T-cell (primary cell): ENCODE data around the gene EFCAB14. TPM values are rescaled to one million over a fixed set of nuclear protein-coding genes. Genes with fewer than 3 reads are reported as not detected.
"Not testable (repeated sequence)": the region's sequence is repeated elsewhere in the genome, so short reads cannot be mapped to it uniquely, and the experiment has no call there.

Source experiments
- ATAC-seq, 4 experiments: fragments of 200-7000 bp in 3 of 4; fragments of 150-1000 bp in 1 of 4; cut with Tn5 transposase; replicated peaks in 1 of 4; 1 replicate in 3 of 4; 2 replicates in 1 of 4; pipeline ENCODE4 v1.10.0; 2021; ENCODE audit warnings: moderate library complexity in 3 of 4, mild to moderate bottlenecking in 2 of 4, moderate number of reproducible peaks in 1 of 4
- CTCF ChIA-PET, 2 donors: fragments of 300-600 bp; sonication (Branson Sonifier 250); formaldehyde crosslinking; loops; one replicate each; lab custom pipeline; 2022; ENCODE audit warnings: antibody characterized with exemption in 2 of 2; lab: Charles Lee
- POLR2A ChIA-PET, 2 donors: fragments of 300-600 bp; sonication (Branson Sonifier 250); formaldehyde crosslinking; loops; one replicate each; lab custom pipeline; 2022; ENCODE audit warnings: antibody characterized with exemption in 2 of 2; lab: Charles Lee
- DNase-seq, 35 experiments: peaks; one replicate each; pipeline versions ENCODE4 v3.0.0 to v3.0.0-alpha.2; 2013 to 2023
- H3K27ac ChIP-seq: one replicate; pipeline ENCODE4 v1.5.1; 2013; ENCODE audit warnings: low read length
- H3K27me3 ChIP-seq, 2 experiments: replicated peaks in 1 of 2; 1 replicate in 1 of 2; 2 replicates in 1 of 2; pipeline versions ENCODE4 v1.6.1 to v1.7.0; 2013; ENCODE audit warnings: low read length in 1 of 2, mixed read lengths in 1 of 2; ENCODE audit not compliant: control insufficient read depth in 2 of 2, insufficient read depth in 2 of 2; ENCODE audit errors: extremely low read depth in 1 of 2
- H3K36me3 ChIP-seq, 2 donors: 1 replicate in 1 of 2; 2 replicates in 1 of 2; pipeline versions ENCODE4 v1.6.1 to v1.7.0; 2013; ENCODE audit warnings: low read length in 1 of 2; ENCODE audit not compliant: control insufficient read depth in 2 of 2, insufficient read depth in 1 of 2; ENCODE audit errors: extremely low read depth in 1 of 2
- H3K4me1 ChIP-seq, 2 experiments: 1 replicate in 1 of 2; 2 replicates in 1 of 2; pipeline versions ENCODE4 v1.6.1 to v1.7.0; 2013; ENCODE audit warnings: low read length in 2 of 2, mixed read lengths in 1 of 2; ENCODE audit not compliant: insufficient read depth in 2 of 2, control insufficient read depth in 1 of 2; ENCODE audit errors: extremely low read depth in 1 of 2
- H3K4me3 ChIP-seq, 2 donors: 1 replicate in 1 of 2; 2 replicates in 1 of 2; pipeline versions ENCODE4 v1.5.1 to v1.7.0; 2013; ENCODE audit warnings: mild to moderate bottlenecking in 2 of 2, low read length in 1 of 2, moderate library complexity in 1 of 2; ENCODE audit not compliant: control insufficient read depth in 1 of 2; ENCODE audit errors: extremely low read depth in 1 of 2
- H3K9me3 ChIP-seq: 2 replicates; pipeline ENCODE4 v1.7.0; 2013
- H3K27ac Mint-ChIP-seq, 2 donors: one replicate each; pipeline ENCODE4 v1.8.0; 2020 to 2021; ENCODE audit warnings: mild to moderate bottlenecking in 2 of 2, mixed read lengths in 2 of 2
- H3K27me3 Mint-ChIP-seq, 2 donors: one replicate each; pipeline ENCODE4 v1.8.0; 2021 to 2022; ENCODE audit warnings: mixed read lengths in 2 of 2
- H3K36me3 Mint-ChIP-seq: one replicate; pipeline ENCODE4 v1.8.0; 2021; ENCODE audit warnings: mixed read lengths
- H3K4me1 Mint-ChIP-seq, 3 donors: one replicate each; pipeline ENCODE4 v1.8.0; 2020 to 2022; ENCODE audit warnings: mixed read lengths in 3 of 3, mild to moderate bottlenecking in 1 of 3
- H3K4me3 Mint-ChIP-seq, 3 donors: one replicate each; pipeline ENCODE4 v1.8.0; 2020 to 2022; ENCODE audit warnings: mild to moderate bottlenecking in 3 of 3, mixed read lengths in 3 of 3, moderate library complexity in 3 of 3
- H3K9me3 Mint-ChIP-seq, 3 donors: one replicate each; pipeline ENCODE4 v1.8.0; 2020 to 2022; ENCODE audit warnings: mixed read lengths in 3 of 3
- WGBS: methylation state at CpG from one replicate; pipeline ENCODE4 v1.1.5; 2013; ENCODE audit warnings: missing lambda C conversion rate; ENCODE audit not compliant: insufficient coverage; 5-methylcytosine and 5-hydroxymethylcytosine counted together
- total RNA-seq, 35 experiments: library from RNA in 6 of 35; stranded (reverse) in 6 of 35; fragments of 120-200 nt in 1 of 35; gene quantifications; one replicate each; pipeline versions ENCODE4 v1.2.1 to v1.2.4 and lab custom pipeline; 2013 to 2026

The EFCAB14 gene
- total RNA-seq, 5 donors from 2014 or later (not counting 1 experiment from before 2014, with no cell fraction given) = 78.0 to 90.2 (median 82.5) TPM

DNA sequence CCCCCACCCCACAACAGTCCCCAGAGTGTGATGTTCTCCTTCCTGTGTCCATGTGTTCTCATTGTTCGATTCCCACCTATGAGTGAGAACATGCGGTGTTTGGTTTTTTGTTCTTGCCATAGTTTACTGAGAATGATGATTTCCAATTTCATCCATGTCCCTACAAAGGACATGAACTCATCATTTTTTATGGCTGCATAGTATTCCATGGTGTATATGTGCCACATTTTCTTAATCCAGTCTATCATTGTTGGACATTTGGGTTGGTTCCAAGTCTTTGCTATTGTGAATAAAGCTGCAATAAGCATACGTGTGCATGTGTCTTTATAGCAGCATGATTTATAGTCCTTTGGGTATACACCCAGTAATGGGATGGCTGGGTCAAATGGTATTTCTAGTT, 67.8 kb downstream of the EFCAB14 start:
- H3K27me3 Mint-ChIP-seq, H3K4me1 ChIP-seq, H3K27me3 ChIP-seq, H3K9me3 ChIP-seq, H3K27ac Mint-ChIP-seq, POLR2A ChIA-PET, H3K4me3 ChIP-seq, H3K4me3 Mint-ChIP-seq, H3K4me1 Mint-ChIP-seq, H3K27ac ChIP-seq, DNase-seq, ATAC-seq: not testable (repeated sequence)
- peaks cover 2 to 59% of the 10 kb centered on the region in 2 donors for H3K36me3 ChIP-seq
- Mint-ChIP-seq H3K9me3 (peaks cover 2 to 10% (median 5%) of the 10 kb centered on the region in 3 donors), H3K36me3 (peaks cover 71% of the 10 kb centered on the region)
- CTCF ChIA-PET = interaction anchor here in 1 of 2 donors (0.7 kb wide), 1 partner anchor 106 kb away, joined by 6 read pairs; no protein-coding TSS in a partner anchor
- WGBS = no CpG with 5 or more reads among the region's 3 CpGs

DNA sequence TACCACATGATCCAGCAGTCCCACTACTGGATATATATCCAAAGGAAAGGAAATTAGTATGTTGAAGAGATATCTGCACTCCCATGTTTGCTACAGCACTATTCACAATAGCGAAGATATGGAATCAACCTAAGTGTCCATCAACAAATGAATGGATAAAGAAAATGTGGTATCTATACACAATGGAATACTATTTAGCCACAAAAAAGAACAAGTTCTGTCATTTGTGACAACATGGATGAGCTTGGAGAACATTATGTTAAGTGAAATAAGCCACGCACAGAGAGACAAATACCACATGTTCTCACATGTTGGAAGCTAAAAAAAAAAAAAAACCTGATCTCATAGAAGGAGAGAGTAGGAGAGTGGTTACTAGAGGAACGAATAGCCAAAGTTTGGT, 68.4 kb downstream of the EFCAB14 start:
- no CpG with 5 or more reads among the region's 3 CpGs for WGBS
- no peaks in the 10 kb centered on the region for H3K27me3 ChIP-seq
- no peak overlapping the region for H3K27ac ChIP-seq
- H3K4me1 ChIP-seq = no peaks in the 10 kb centered on the region
- CTCF ChIA-PET = interaction anchor here in 1 of 2 donors (0.6 to 0.7 kb wide), 2 partner anchors 45 to 105 kb away, joined by 3 to 6 read pairs; no protein-coding TSS in a partner anchor
- Mint-ChIP-seq H3K4me1 (no peaks in the 10 kb centered on the region), H3K27ac (no peak overlapping the region), H3K27me3 (no peaks in the 10 kb centered on the region), H3K36me3 (peaks cover 65% of the 10 kb centered on the region), H3K9me3 (peaks cover 2 to 10% (median 5%) of the 10 kb centered on the region in 3 donors), H3K4me3 (no peak overlapping the region)
- peaks cover 4% of the 10 kb centered on the region for H3K9me3 ChIP-seq
- peaks cover 0 to 53% of the 10 kb centered on the region in 2 donors for H3K36me3 ChIP-seq
- POLR2A ChIA-PET = no interaction called here
- ATAC-seq (no peak), DNase-seq (no peak)
- no peak overlapping the region for H3K4me3 ChIP-seq

DNA sequence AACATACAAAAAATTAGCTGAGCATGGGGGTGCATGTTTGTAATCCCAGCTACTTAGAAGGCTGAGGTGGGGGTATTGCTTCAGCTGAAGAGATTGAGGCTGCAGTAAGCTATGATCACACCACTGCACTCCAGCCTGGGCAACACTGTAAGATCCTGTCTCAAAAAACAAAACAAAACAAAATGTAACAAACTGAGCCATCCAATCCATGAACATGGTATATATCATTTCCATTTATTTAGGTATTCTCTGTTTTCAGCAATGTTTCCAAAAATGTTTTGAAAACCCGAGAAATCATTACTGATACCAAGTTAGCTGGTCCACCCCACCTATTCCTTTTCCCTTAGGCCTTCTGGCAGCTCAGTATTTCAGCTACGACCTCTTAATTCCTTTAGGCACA, 69.2 kb downstream of the EFCAB14 start:
- ATAC-seq (no peak), DNase-seq (no peak)
- Mint-ChIP-seq H3K27me3 (no peaks in the 10 kb centered on the region), H3K4me1 (no peaks in the 10 kb centered on the region), H3K4me3 (no peak overlapping the region), H3K27ac (no peak overlapping the region), H3K9me3 (peaks cover 0 to 6% (median 5%) of the 10 kb centered on the region in 3 donors), H3K36me3 (peaks cover 62% of the 10 kb centered on the region)
- Histone ChIP-seq H3K4me3 (no peak overlapping the region), H3K9me3 (peaks cover under 1% of the 10 kb centered on the region), H3K27me3 (no peaks in the 10 kb centered on the region), H3K4me1 (no peaks in the 10 kb centered on the region), H3K27ac (no peak overlapping the region), H3K36me3 (peaks cover 0 to 49% of the 10 kb centered on the region in 2 donors)
- CTCF ChIA-PET = interaction anchor here in 1 of 2 donors (0.7 kb wide), 1 partner anchor 25 kb away, joined by 4 read pairs; no protein-coding TSS in a partner anchor
- WGBS = 100% methylated on average over 2 of the region's 2 CpGs
- POLR2A ChIA-PET = no interaction called here

DNA sequence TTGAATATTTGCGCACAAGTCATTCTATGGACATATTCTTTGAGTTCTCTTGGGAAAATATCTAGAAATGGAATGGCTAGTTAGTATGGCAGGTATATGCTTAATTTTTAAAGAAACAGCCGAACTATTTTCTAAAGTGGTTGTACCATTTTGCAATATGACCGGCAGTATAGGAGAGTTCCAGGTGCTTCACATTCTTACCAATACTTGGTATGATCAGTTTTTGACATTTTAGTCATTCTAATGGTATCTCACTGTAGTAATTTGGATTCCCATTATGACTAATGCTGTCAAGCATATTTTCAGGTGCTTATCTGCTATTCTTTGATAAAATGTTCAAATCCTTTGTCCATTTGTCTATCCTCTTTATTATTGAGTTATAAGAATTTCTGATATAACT, 71.3 kb downstream of the EFCAB14 start:
- no CpG with 5 or more reads among the region's 3 CpGs for WGBS
- ChIA-PET POLR2A (no interaction called here), CTCF (interaction anchor here in 1 of 2 donors (0.7 kb wide), 1 partner anchor 16 kb away, joined by 3 read pairs; no protein-coding TSS in a partner anchor)
- no peak overlapping the region for H3K4me3 ChIP-seq
- Mint-ChIP-seq H3K4me1 (no peaks in the 10 kb centered on the region), H3K27ac (no peak overlapping the region), H3K4me3 (no peak overlapping the region), H3K36me3 (peaks cover 52% of the 10 kb centered on the region), H3K27me3 (no peaks in the 10 kb centered on the region), H3K9me3 (peaks cover 0 to 5% (median 4%) of the 10 kb centered on the region in 3 donors)
- ATAC-seq = no peak
- no peaks in the 10 kb centered on the region for H3K4me1 ChIP-seq
- no peak for DNase-seq
- H3K27me3 ChIP-seq = no peaks in the 10 kb centered on the region
- no peaks in the 10 kb centered on the region for H3K9me3 ChIP-seq
- H3K36me3 ChIP-seq = peaks cover 0 to 44% of the 10 kb centered on the region in 2 donors
- H3K27ac ChIP-seq = no peak overlapping the region

DNA sequence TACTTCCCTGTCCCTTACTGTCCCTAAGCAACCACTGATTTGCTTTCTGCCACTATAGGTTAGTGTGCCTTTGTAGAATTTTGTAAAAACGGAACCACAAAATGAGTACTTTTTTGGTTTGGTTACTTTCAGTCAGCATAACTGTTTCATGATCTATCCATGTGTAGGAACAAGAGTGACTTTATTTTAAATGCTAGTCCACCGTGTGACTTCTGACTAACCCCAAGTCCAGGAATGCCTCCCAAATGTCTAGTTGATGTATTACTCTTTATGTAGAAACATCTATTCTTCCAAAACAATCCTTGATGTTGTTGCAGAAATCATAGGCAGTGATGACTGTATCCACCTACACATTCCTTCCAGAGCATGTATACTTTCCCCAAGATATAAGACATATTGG, 72.1 kb downstream of the EFCAB14 start:
- Mint-ChIP-seq H3K27ac (no peak overlapping the region), H3K9me3 (peaks cover 0 to 5% (median 4%) of the 10 kb centered on the region in 3 donors), H3K4me1 (no peaks in the 10 kb centered on the region), H3K36me3 (peaks cover 49% of the 10 kb centered on the region), H3K4me3 (no peak overlapping the region), H3K27me3 (no peaks in the 10 kb centered on the region)
- no peaks in the 10 kb centered on the region for H3K27me3 ChIP-seq
- no peaks in the 10 kb centered on the region for H3K4me1 ChIP-seq
- no peak for DNase-seq
- no peak overlapping the region for H3K4me3 ChIP-seq
- no peaks in the 10 kb centered on the region for H3K9me3 ChIP-seq
- H3K36me3 ChIP-seq = peaks cover 0 to 45% of the 10 kb centered on the region in 2 donors
- no CpG with 5 or more reads among the region's 2 CpGs for WGBS
- no peak for ATAC-seq
- POLR2A ChIA-PET = no interaction called here
- no peak overlapping the region for H3K27ac ChIP-seq
- CTCF ChIA-PET = no interaction called here

GRCh38 chr1:46646331-46646730, 72.6 kb downstream of the EFCAB14 start:
- H3K4me3 ChIP-seq = no peak overlapping the region
- H3K36me3 ChIP-seq = peaks cover 0 to 45% of the 10 kb centered on the region in 2 donors
- no peaks in the 10 kb centered on the region for H3K27me3 Mint-ChIP-seq
- ChIA-PET CTCF (no interaction called here), POLR2A (no interaction called here)
- H3K27ac ChIP-seq = no peak overlapping the region
- H3K9me3 ChIP-seq = no peaks in the 10 kb centered on the region
- H3K4me1 Mint-ChIP-seq = no peaks in the 10 kb centered on the region
- no peak for ATAC-seq
- no peaks in the 10 kb centered on the region for H3K27me3 ChIP-seq
- peaks cover 51% of the 10 kb centered on the region for H3K36me3 Mint-ChIP-seq
- H3K4me3 Mint-ChIP-seq = no peak overlapping the region
- no peak for DNase-seq
- no peak overlapping the region for H3K27ac Mint-ChIP-seq
- peaks cover 0 to 5% (median 4%) of the 10 kb centered on the region in 3 donors for H3K9me3 Mint-ChIP-seq
- WGBS = no CpG with 5 or more reads among the region's 1 CpG
- no peaks in the 10 kb centered on the region for H3K4me1 ChIP-seq
